GM23248 (cell line): Measurements from ENCODE around the gene DGKI. TPM values are rescaled to one million over a fixed set of nuclear protein-coding genes. Genes with fewer than 3 reads are reported as not detected.

ENCODE experiments used
- DNase-seq: peaks from one replicate; pipeline ENCODE4 v3.0.0-alpha.2; 2015
- H2AFZ ChIP-seq: fragments of 200-600 bp; sonication (generic); 2 replicates; pipeline ENCODE4 v1.6.1; 2016; ENCODE audit warnings: antibody characterized with exemption
- H3F3A ChIP-seq: fragments of 200-600 bp; sonication (generic); 2 replicates; pipeline ENCODE4 v1.6.1; 2016; ENCODE audit warnings: mild to moderate bottlenecking, antibody characterized with exemption, mixed run types; ENCODE audit not compliant: insufficient read depth
- H3K27ac ChIP-seq: fragments of 200-600 bp; sonication (generic); 2 replicates; pipeline ENCODE4 v1.5.1; 2016; ENCODE audit warnings: mild to moderate bottlenecking
- H3K27me3 ChIP-seq: fragments of 200-600 bp; sonication (generic); replicated peaks from 2 replicates; pipeline ENCODE4 v1.6.1; 2016; ENCODE audit warnings: mild to moderate bottlenecking; ENCODE audit not compliant: insufficient read depth
- H3K36me3 ChIP-seq: fragments of 200-600 bp; sonication (generic); 2 replicates; pipeline ENCODE4 v1.6.1; 2016; ENCODE audit warnings: low read depth, mild to moderate bottlenecking
- H3K4me1 ChIP-seq: fragments of 200-600 bp; sonication (generic); 2 replicates; pipeline ENCODE4 v1.6.1; 2016; ENCODE audit warnings: mild to moderate bottlenecking; ENCODE audit not compliant: insufficient read depth
- H3K4me2 ChIP-seq: fragments of 200-600 bp; sonication (generic); one replicate; pipeline ENCODE4 v1.6.1; 2016; ENCODE audit warnings: mild to moderate bottlenecking; ENCODE audit not compliant: unreplicated experiment
- H3K4me3 ChIP-seq: fragments of 200-600 bp; sonication (generic); 2 replicates; pipeline ENCODE4 v1.5.1; 2016; ENCODE audit warnings: mild to moderate bottlenecking
- H3K79me2 ChIP-seq: fragments of 200-600 bp; sonication (generic); 2 replicates; pipeline ENCODE4 v1.6.1; 2016; ENCODE audit warnings: mild to moderate bottlenecking; ENCODE audit not compliant: insufficient read depth
- H3K9ac ChIP-seq: fragments of 200-600 bp; sonication (generic); 2 replicates; pipeline ENCODE4 v1.6.1; 2016; ENCODE audit warnings: mild to moderate bottlenecking
- H3K9me2 ChIP-seq: fragments of 200-600 bp; sonication (generic); 2 replicates; pipeline ENCODE4 v1.6.1; 2016; ENCODE audit warnings: mixed run types, mild to moderate bottlenecking, moderate library complexity; ENCODE audit not compliant: insufficient read depth
- H3K9me3 ChIP-seq: fragments of 200-600 bp; sonication (generic); one replicate; pipeline ENCODE4 v1.6.1; 2017; ENCODE audit warnings: low read depth
- H4K20me1 ChIP-seq: fragments of 200-600 bp; sonication (generic); 2 replicates; pipeline ENCODE4 v1.6.0; 2016; ENCODE audit not compliant: insufficient read depth
- EZH2 ChIP-seq: fragments of 200-600 bp; sonication (generic); IDR thresholded peaks from 2 replicates; pipeline ENCODE4 v1.6.1; 2018; ENCODE audit warnings: antibody characterized with exemption, mild to moderate bottlenecking; ENCODE audit not compliant: insufficient read depth, poor library complexity, severe bottlenecking
- EZH2phosphoT487 ChIP-seq: fragments of 200-600 bp; sonication (generic); IDR thresholded peaks from 2 replicates; pipeline ENCODE4 v1.6.1; 2018; ENCODE audit warnings: antibody characterized with exemption, moderate library complexity, mild to moderate bottlenecking, low read depth; ENCODE audit not compliant: insufficient read depth
- WGBS, 2 experiments: methylation state at CpG; one replicate each; pipeline ENCODE4 v1.1.6; 2015 to 2017; ENCODE audit warnings: low lambda C conversion rate in 2 of 2, low coverage in 1 of 2; ENCODE audit errors: missing lambda C conversion rate in 2 of 2; 5-methylcytosine and 5-hydroxymethylcytosine counted together
- in situ Hi-C: fragments of 300-500 bp; cut with MboI; formaldehyde crosslinking; loops from 2 replicates; pipeline ENCODE4 v1.15.0; 2020
- polyA plus RNA-seq: library from polyadenylated mRNA; unstranded; fragments of >200 nt; fragmentation: Nextera tagmentation; extraction: Ambion mirVana; gene quantifications from 2 replicates; pipeline ENCODE4 v1.2.1, GENCODE V29; 2016
- total RNA-seq: library from RNA; depleted of rRNA; stranded (reverse); fragments of >200 nt; shearing (Covaris generic); gene quantifications from 2 replicates; pipeline ENCODE4 v1.2.3, GENCODE V29; 2014

The DGKI gene
- total and polyA plus RNA-seq, 2 experiments from 2014 or later, result 5.4 to 25.9 TPM

GRCh38 chr7:137373507-137373906 is 473.3 kb downstream of the DGKI start:
- no peak for DNase-seq
- in situ Hi-C loops, result no loop called here
- TF ChIP-seq EZH2phosphoT487 (no peak), EZH2 (no peak)
- Histone ChIP-seq H3K36me3 (no peaks in the 10 kb centered on the region), H3K4me2 (no peak overlapping the region), H3K4me1 (no peaks in the 10 kb centered on the region), H4K20me1 (no peaks in the 10 kb centered on the region), H3K27me3 (no peaks in the 10 kb centered on the region), H2AFZ (no peak overlapping the region), H3K27ac (no peak overlapping the region), H3K9me3 (no peaks in the 10 kb centered on the region), H3K79me2 (no peaks in the 10 kb centered on the region), H3K4me3 (no peak overlapping the region), H3K9me2 (no peaks in the 10 kb centered on the region), H3K9ac (no peak overlapping the region), H3F3A (0 out of 2 replicates have a peak, but pooled peaks cover 6% of the 10 kb centered on the region)
- WGBS, 2 experiments, result 39 to 44% methylated on average over 2 of the region's 2 CpGs

GRCh38 chr7:137371616-137372015 is 475.2 kb downstream of the DGKI start:
- no peaks in the 10 kb centered on the region for H3K9me2 ChIP-seq
- H3K36me3 ChIP-seq, result no peaks in the 10 kb centered on the region
- H3K9me3 ChIP-seq, result no peaks in the 10 kb centered on the region
- no peak overlapping the region for H2AFZ ChIP-seq
- no peaks in the 10 kb centered on the region for H3K27me3 ChIP-seq
- in situ Hi-C loops, result no loop called here
- no peaks in the 10 kb centered on the region for H3F3A ChIP-seq
- H4K20me1 ChIP-seq, result no peaks in the 10 kb centered on the region
- no peak overlapping the region for H3K9ac ChIP-seq
- no peak overlapping the region for H3K4me2 ChIP-seq
- 36 to 37% methylated on average over 2 of the region's 2 CpGs for WGBS, 2 experiments
- DNase-seq, result no peak
- no peaks in the 10 kb centered on the region for H3K79me2 ChIP-seq
- no peak overlapping the region for H3K27ac ChIP-seq
- TF ChIP-seq EZH2, result no peak
- no peak for TF ChIP-seq EZH2phosphoT487
- no peaks in the 10 kb centered on the region for H3K4me1 ChIP-seq
- H3K4me3 ChIP-seq, result no peak overlapping the region

- 10 to 12% methylated on average over 5 of the region's 5 CpGs for WGBS, 2 experiments
- no peak overlapping the region for H3K4me3 ChIP-seq
- H3K27ac ChIP-seq, result no peak overlapping the region
- H3F3A ChIP-seq, result no peaks in the 10 kb centered on the region
- H4K20me1 ChIP-seq, result no peaks in the 10 kb centered on the region
- no peak overlapping the region for H3K9ac ChIP-seq
- in situ Hi-C loops, result no loop called here
- no peaks in the 10 kb centered on the region for H3K27me3 ChIP-seq
- H3K79me2 ChIP-seq, result no peaks in the 10 kb centered on the region
- H3K4me2 ChIP-seq, result no peak overlapping the region
- H3K36me3 ChIP-seq, result no peaks in the 10 kb centered on the region
- H2AFZ ChIP-seq, result peak overlapping the region; percentile 7; the same call in 1 of the 2 replicates
- H3K9me3 ChIP-seq, result no peaks in the 10 kb centered on the region
- no peak for DNase-seq
- TF ChIP-seq EZH2phosphoT487, result no peak
- no peak for TF ChIP-seq EZH2
- H3K9me2 ChIP-seq, result no peaks in the 10 kb centered on the region
- H3K4me1 ChIP-seq, result no peaks in the 10 kb centered on the region
These were observed 479.8 kb downstream of the DGKI start for GRCh38 chr7:137366995-137367394.

- H3K9me3 ChIP-seq, result peaks cover 5% of the 10 kb centered on the region
- TF ChIP-seq EZH2 (no peak), EZH2phosphoT487 (no peak)
- H3K4me1 ChIP-seq, result no peaks in the 10 kb centered on the region
- no peak overlapping the region for H3K27ac ChIP-seq
- no peaks in the 10 kb centered on the region for H3K9me2 ChIP-seq
- H3K4me2 ChIP-seq, result no peak overlapping the region
- no peaks in the 10 kb centered on the region for H3K27me3 ChIP-seq
- in situ Hi-C loops, result no loop called here
- no peak overlapping the region for H2AFZ ChIP-seq
- H3K9ac ChIP-seq, result no peak overlapping the region
- no peak for DNase-seq
- H3K79me2 ChIP-seq, result no peaks in the 10 kb centered on the region
- H3F3A ChIP-seq, result no peaks in the 10 kb centered on the region
- WGBS, 2 experiments, result 57 to 64% methylated on average over 6 of the region's 6 CpGs
- H3K36me3 ChIP-seq, result no peaks in the 10 kb centered on the region
- no peaks in the 10 kb centered on the region for H4K20me1 ChIP-seq
- no peak overlapping the region for H3K4me3 ChIP-seq
These were observed 483.1 kb downstream of the DGKI start for GRCh38 chr7:137363683-137364082.
